GM19351 (cell line): ENCODE results near the gene CD101.
"Not testable (repeated sequence)": the region's sequence is repeated elsewhere in the genome, so short reads cannot be mapped to it uniquely, and the experiment has no call there.

ENCODE experiments used
- ATAC-seq: cut with Tn5 transposase; IDR thresholded peaks from one replicate; pipeline ENCODE4 v1.9.1; 2021; ENCODE audit warnings: mild to moderate bottlenecking, moderate library complexity; ENCODE audit not compliant: unreplicated experiment

CD101 gene

GRCh38 chr1:117001254-117001927 lies at the start of gene CD101:
TSS of gene CD101 (plus strand) at chr1:117001760. CDS start at chr1:117001818, 58 bp downstream.
- ATAC-seq: peak; percentile 96

GRCh38 chr1:116952738-116953275 lies 48.8 kb upstream of the CD101 start:
- no peak for ATAC-seq

GRCh38 chr1:116954440-116954839 lies 47.1 kb upstream of the CD101 start:
- no peak for ATAC-seq

- ATAC-seq: no peak
Observed at GRCh38 chr1:116956378-116956777, 45.2 kb upstream of the CD101 start.

GRCh38 chr1:116957646-116958045 lies 43.9 kb upstream of the CD101 start:
- ATAC-seq: no peak

GRCh38 chr1:116958110-116958509 lies 43.5 kb upstream of the CD101 start:
- ATAC-seq: no peak

- ATAC-seq: no peak
Observed at GRCh38 chr1:116958977-116959376, 42.6 kb upstream of the CD101 start.

GRCh38 chr1:116961606-116962005 lies 40.0 kb upstream of the CD101 start:
- ATAC-seq: no peak

GRCh38 chr1:116962987-116963639 lies 38.4 kb upstream of the CD101 start:
- ATAC-seq: no peak

GRCh38 chr1:116966791-116967190 lies 34.8 kb upstream of the CD101 start:
- no peak for ATAC-seq

GRCh38 chr1:116968724-116969123 lies 32.8 kb upstream of the CD101 start:
- ATAC-seq: no peak

- no peak for ATAC-seq
Observed at GRCh38 chr1:116971258-116971860, 30.2 kb upstream of the CD101 start.

- no peak for ATAC-seq
Observed at GRCh38 chr1:116971965-116972673, 29.4 kb upstream of the CD101 start.

- no peak for ATAC-seq
Observed at GRCh38 chr1:116972674-116973030, 28.9 kb upstream of the CD101 start.

GRCh38 chr1:116980309-116980708 lies 21.3 kb upstream of the CD101 start:
- ATAC-seq: not testable (repeated sequence)

GRCh38 chr1:116981521-116982037 lies 20.0 kb upstream of the CD101 start:
- no peak for ATAC-seq

- no peak for ATAC-seq
Observed at GRCh38 chr1:116982319-116983004, 19.1 kb upstream of the CD101 start.

GRCh38 chr1:116983112-116983511 lies 18.4 kb upstream of the CD101 start:
- no peak for ATAC-seq

GRCh38 chr1:116983678-116984077 lies 17.9 kb upstream of the CD101 start:
- ATAC-seq: no peak

GRCh38 chr1:116984406-116985160 lies 17.0 kb upstream of the CD101 start:
- ATAC-seq: no peak
